ENCODE results near the gene MEGF6. TPM values are rescaled to one million over a fixed set of nuclear protein-coding genes. Genes with fewer than 3 reads are reported as not detected.

Gene MEGF6
- total and polyA plus RNA-seq, 9 of the 15 experiments (the other 6 are each of a cell fraction or from before 2014, with no cell fraction given), result 0.03 to 1.7 (median 0.24) TPM; not detected in 3

DNA sequence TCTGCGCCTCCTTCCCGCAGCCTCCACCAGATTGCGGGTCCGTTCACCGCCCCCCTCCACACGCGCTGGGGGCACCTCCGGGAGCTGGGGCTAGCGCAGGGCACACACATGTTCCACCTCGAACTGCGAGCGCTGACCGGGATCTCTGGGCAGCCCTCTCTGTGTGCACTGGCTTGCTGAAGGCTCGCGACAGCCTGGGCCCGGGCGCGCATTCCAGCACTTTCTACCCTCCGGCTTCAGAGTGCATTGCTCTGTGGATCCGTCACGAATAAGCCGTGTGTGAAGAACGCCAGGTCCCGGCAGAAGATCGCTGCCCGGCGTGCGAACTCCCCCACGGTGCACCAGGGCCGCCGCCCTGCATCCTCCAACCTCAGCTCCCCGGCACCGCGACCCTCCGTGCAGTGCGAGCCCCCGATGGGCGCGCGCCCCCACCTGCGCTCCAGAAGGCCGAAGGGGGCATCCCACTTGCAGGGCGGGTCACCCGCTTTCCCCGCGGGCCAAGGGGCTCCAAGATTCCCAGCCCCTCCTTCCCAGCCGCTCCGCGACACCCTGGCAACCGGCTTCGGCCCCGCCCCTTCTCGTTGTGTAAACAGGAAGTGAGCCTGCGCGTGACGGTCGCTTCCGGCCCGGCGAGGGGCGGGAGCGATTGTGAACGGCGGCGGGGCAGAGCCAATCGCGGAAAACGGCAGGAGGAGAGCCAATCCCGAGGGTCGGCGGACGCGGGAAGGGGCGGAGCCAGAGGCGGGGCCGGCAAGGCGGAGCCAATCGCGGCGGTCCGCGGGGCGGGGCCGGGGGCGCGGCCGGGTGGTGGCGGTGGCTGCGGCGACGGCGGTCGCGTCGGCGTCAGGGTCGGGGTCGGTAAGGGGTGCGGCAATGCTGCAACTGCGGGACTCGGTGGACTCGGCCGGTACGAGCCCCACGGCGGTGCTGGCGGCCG is 13.2 kb upstream of the MEGF6 start, which contains the start of gene TPRG1L (continued):
- peak; percentile 73 for TF ChIP-seq CCNT2 (IDR thresholded peaks at IDR 0.05; ENCODE audit: borderline replicate concordance, extremely low read depth, insufficient read length, low read depth, low read length)
- no peak for TF ChIP-seq ZNF124 (CRISPR knock-in tag; IDR thresholded peaks at IDR 0.05)
- TF ChIP-seq ZNF12 (CRISPR knock-in tag; IDR thresholded peaks at IDR 0.05), result no peak
- TF ChIP-seq, protein P1, sequence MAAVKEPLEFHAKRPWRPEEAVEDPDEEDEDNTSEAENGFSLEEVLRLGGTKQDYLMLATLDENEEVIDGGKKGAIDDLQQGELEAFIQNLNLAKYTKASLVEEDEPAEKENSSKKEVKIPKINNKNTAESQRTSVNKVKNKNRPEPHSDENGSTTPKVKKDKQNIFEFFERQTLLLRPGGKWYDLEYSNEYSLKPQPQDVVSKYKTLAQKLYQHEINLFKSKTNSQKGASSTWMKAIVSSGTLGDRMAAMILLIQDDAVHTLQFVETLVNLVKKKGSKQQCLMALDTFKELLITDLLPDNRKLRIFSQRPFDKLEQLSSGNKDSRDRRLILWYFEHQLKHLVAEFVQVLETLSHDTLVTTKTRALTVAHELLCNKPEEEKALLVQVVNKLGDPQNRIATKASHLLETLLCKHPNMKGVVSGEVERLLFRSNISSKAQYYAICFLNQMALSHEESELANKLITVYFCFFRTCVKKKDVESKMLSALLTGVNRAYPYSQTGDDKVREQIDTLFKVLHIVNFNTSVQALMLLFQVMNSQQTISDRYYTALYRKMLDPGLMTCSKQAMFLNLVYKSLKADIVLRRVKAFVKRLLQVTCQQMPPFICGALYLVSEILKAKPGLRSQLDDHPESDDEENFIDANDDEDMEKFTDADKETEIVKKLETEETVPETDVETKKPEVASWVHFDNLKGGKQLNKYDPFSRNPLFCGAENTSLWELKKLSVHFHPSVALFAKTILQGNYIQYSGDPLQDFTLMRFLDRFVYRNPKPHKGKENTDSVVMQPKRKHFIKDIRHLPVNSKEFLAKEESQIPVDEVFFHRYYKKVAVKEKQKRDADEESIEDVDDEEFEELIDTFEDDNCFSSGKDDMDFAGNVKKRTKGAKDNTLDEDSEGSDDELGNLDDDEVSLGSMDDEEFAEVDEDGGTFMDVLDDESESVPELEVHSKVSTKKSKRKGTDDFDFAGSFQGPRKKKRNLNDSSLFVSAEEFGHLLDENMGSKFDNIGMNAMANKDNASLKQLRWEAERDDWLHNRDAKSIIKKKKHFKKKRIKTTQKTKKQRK (IDR thresholded peaks at IDR 0.05; ENCODE audit: borderline replicate concordance, low read depth, low read length), result peak; percentile 78; the same call in 1 of the 2 replicates
- TF ChIP-seq EHMT2 (IDR thresholded peaks at IDR 0.05), result no peak
- TF ChIP-seq CBX8 (IDR thresholded peaks at IDR 0.05; ENCODE audit: borderline replicate concordance, extremely low read depth, low read depth, low read length, poor library complexity, severe bottlenecking), result no peak
- TF ChIP-seq MTA2 (IDR thresholded peaks at IDR 0.05; ENCODE audit: low read depth), result no peak
- no peak for TF ChIP-seq KAT2B (IDR thresholded peaks at IDR 0.05; ENCODE audit: low read depth, low read length)
- TF ChIP-seq RFX1 (IDR thresholded peaks at IDR 0.05), result peak; percentile 92
- TF ChIP-seq, protein P2, sequence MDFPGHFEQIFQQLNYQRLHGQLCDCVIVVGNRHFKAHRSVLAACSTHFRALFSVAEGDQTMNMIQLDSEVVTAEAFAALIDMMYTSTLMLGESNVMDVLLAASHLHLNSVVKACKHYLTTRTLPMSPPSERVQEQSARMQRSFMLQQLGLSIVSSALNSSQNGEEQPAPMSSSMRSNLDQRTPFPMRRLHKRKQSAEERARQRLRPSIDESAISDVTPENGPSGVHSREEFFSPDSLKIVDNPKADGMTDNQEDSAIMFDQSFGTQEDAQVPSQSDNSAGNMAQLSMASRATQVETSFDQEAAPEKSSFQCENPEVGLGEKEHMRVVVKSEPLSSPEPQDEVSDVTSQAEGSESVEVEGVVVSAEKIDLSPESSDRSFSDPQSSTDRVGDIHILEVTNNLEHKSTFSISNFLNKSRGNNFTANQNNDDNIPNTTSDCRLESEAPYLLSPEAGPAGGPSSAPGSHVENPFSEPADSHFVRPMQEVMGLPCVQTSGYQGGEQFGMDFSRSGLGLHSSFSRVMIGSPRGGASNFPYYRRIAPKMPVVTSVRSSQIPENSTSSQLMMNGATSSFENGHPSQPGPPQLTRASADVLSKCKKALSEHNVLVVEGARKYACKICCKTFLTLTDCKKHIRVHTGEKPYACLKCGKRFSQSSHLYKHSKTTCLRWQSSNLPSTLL (IDR thresholded peaks at IDR 0.05), result no peak
- peak; percentile 82; the same call in 1 of the 2 replicates for TF ChIP-seq RBM34 (IDR thresholded peaks at IDR 0.05; ENCODE audit: borderline replicate concordance, insufficient read depth, low read length)
- TF ChIP-seq BCOR (IDR thresholded peaks at IDR 0.05), result peak; percentile 13; the same call in 1 of the 2 replicates
- no peak for TF ChIP-seq IRF2 (CRISPR knock-in tag; IDR thresholded peaks at IDR 0.05)
- no peak for TF ChIP-seq U2AF1 (optimal IDR thresholded peaks at IDR 0.05; ENCODE audit: low read depth, low read length)
- no peak for TF ChIP-seq TCFL5 (CRISPR knock-in tag; conservative IDR thresholded peaks at IDR 0.05)
- TF ChIP-seq COPS2 (conservative IDR thresholded peaks at IDR 0.05), result no peak
- TF ChIP-seq ZNF589 (CRISPR knock-in tag; IDR thresholded peaks at IDR 0.05; ENCODE audit: low read depth), result no peak
- TF ChIP-seq, protein P3, sequence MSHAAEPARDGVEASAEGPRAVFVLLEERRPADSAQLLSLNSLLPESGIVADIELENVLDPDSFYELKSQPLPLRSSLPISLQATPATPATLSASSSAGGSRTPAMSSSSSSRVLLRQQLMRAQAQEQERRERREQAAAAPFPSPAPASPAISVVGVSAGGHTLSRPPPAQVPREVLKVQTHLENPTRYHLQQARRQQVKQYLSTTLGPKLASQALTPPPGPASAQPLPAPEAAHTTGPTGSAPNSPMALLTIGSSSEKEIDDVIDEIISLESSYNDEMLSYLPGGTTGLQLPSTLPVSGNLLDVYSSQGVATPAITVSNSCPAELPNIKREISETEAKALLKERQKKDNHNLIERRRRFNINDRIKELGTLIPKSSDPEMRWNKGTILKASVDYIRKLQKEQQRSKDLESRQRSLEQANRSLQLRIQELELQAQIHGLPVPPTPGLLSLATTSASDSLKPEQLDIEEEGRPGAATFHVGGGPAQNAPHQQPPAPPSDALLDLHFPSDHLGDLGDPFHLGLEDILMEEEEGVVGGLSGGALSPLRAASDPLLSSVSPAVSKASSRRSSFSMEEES (CRISPR knock-in tag; IDR thresholded peaks at IDR 0.05), result no peak
- TF ChIP-seq XRCC3 (IDR thresholded peaks at IDR 0.05), result no peak
- peak; percentile 71; the same call in 1 of the 2 replicates for TF ChIP-seq CTBP1 (IDR thresholded peaks at IDR 0.05; ENCODE audit: borderline replicate concordance)
- no peak for TF ChIP-seq KDM1A (IDR thresholded peaks at IDR 0.05)

All from K562 (cell line).